ENCODE data around the gene ARPC1B. TPM values are rescaled to one million over a fixed set of nuclear protein-coding genes. Genes with fewer than 3 reads are reported as not detected.

The ARPC1B gene
- total RNA-seq, result 145 and 362 TPM in 2 replicates

GRCh38 chr7:99374111-99375064 lies at the start of gene ARPC1B:
Gene ARPC1B, plus strand, starts transcription at chr7:99374730. Its CDS starts 10,985 bp downstream, at chr7:99385715.

GRCh38 chr7:99325592-99326407 lies 48.7 kb upstream of the ARPC1B start, which contains the start of gene ARPC1A:
Gene ARPC1A, plus strand, starts transcription at chr7:99325898. Its CDS starts 7,456 bp downstream, at chr7:99333354.

GRCh38 chr7:99408379-99409191 lies 34.1 kb downstream of the ARPC1B start, which contains the start of the genes BUD31 and PDAP1:
Gene BUD31, plus strand, starts transcription at chr7:99408969. Its CDS starts 2,124 bp downstream, at chr7:99411093.
Gene PDAP1, minus strand, starts transcription at chr7:99408597. Its CDS starts 49 bp downstream, at chr7:99408548.

GRCh38 chr7:99438573-99439480 lies 64.3 kb downstream of the ARPC1B start, which contains the start of the genes CPSF4 and PTCD1:
Gene CPSF4, plus strand, starts transcription at chr7:99438943. Its CDS starts 140 bp downstream, at chr7:99439083.
Gene PTCD1, minus strand, starts transcription at chr7:99438798. Its CDS starts 3,556 bp downstream, at chr7:99435242.

Other genes starting within 250 kb of the ARPC1B start
- gene SMURF1, start 230.6 kb upstream of the ARPC1B start, total RNA-seq, result 51.3 and 58.8 TPM in 2 replicates
- 0.50 and 1.7 TPM in 2 replicates for gene KPNA7, start 166.6 kb upstream of the ARPC1B start, total RNA-seq
- gene MYH16, start 101.9 kb upstream of the ARPC1B start, total RNA-seq, result under 0.01 and 0.36 TPM in 2 replicates
- 141 and 239 TPM in 2 replicates for gene ARPC1A, start 48.8 kb upstream of the ARPC1B start, total RNA-seq
- 37.9 and 57.8 TPM in 2 replicates for gene PDAP1, start 33.9 kb downstream of the ARPC1B start, total RNA-seq
- 99.3 and 134 TPM in 2 replicates for gene BUD31, start 34.2 kb downstream of the ARPC1B start, total RNA-seq
- gene PTCD1, start 64.1 kb downstream of the ARPC1B start, total RNA-seq, result 8.9 and 10.3 TPM in 2 replicates
- 51.2 and 66.0 TPM in 2 replicates for gene CPSF4, start 64.2 kb downstream of the ARPC1B start, total RNA-seq
- gene ATP5MF, start 91.4 kb downstream of the ARPC1B start, total RNA-seq, result 170 and 278 TPM in 2 replicates
- 1.7 and 5.8 TPM in 2 replicates for gene ZNF789, start 98.2 kb downstream of the ARPC1B start, total RNA-seq
- gene ZNF394, start 125.6 kb downstream of the ARPC1B start, total RNA-seq, result 19.8 and 25.3 TPM in 2 replicates
- gene ZKSCAN5, start 129.9 kb downstream of the ARPC1B start, total RNA-seq, result 15.0 and 18.7 TPM in 2 replicates
- gene FAM200A, start 177.4 kb downstream of the ARPC1B start, total RNA-seq, result 6.2 and 11.7 TPM in 2 replicates
- 38.3 and 65.4 TPM in 2 replicates for gene ZNF655, start 183.9 kb downstream of the ARPC1B start, total RNA-seq
- gene TMEM225B, start 223.5 kb downstream of the ARPC1B start, total RNA-seq, result 0.43 and 1.4 TPM in 2 replicates
- 12.0 and 20.4 TPM in 2 replicates for gene ZSCAN25, start 242.2 kb downstream of the ARPC1B start, total RNA-seq

All from nasal cavity respiratory epithelium epithelial cell of viscerocranial mucosa (primary cell).